Measurements from ENCODE around the gene MCM3AP.
A peak's percentile ranks its signal among the peaks of the same experiment; 100 is the strongest.

MCM3AP gene

DNA sequence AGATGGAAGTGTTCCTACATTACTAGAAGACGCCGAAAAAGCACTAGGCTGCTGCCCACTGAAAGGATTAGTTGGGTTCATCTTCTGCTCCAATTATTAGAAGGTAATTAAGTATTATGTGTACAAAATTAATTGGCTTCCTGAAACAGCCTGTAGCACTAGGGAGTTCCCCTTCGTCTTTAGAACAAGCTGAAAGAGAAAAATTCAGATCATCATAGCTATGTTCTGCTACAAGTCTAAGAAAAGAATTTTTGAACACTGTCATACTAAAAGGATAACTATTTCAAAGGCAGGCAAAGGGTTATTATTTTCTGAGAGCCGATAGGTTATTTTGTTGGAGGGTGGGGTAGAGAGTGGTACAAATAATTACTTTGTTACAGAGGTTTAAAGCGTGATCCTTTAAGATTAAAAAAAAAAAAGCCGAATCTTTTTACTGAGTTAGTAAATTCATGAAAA, at the start of gene MCM3AP:
TSS of gene MCM3AP (minus strand) at position 406 of the 456 bp plus-strand sequence. CDS start at position 81, 325 bp downstream.
- DNase-seq = no peak

GRCh38 chr21:46334351-46335140, 49.1 kb upstream of the MCM3AP start:
- DNase-seq = no peak

DNA sequence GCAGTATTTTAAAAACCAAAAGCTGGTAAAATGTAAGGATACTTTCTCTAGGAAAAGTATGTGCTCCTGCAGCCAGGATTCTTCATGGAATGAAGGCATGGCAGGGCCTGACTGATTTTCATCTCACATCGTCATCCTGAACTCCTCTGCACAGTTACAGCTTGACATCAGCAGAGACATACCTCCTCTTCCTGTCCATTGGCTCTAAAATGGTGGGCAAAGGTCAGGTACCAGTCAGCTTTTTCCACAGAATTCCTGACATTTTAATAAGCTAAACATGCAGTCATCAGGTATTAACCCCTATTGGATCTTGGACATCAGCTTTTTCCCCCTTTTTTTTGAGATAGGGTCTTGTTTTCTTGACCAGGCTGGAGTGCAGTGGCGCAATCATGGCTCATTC, 44.4 kb upstream of the MCM3AP start:
- no peak for DNase-seq

DNA sequence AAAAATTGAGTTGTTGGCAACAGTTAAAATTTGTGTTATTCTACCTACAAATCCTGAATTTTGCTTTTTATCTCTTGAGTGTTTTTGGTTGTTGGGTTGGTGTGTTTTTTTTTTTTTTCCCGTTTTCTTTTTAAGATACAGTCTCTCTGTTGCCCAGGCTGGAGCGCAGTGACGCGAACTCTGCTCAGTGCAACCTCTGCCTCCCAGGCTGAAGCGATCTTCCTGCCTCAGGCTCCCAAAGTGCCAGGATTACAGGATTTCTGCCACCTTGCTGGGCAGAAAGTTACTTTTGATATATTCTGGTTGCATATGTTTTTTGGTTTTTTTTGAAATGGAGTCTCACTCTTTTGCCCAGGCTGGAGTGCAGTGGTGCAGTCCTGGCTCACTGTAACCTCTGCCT, 42.7 kb upstream of the MCM3AP start:
- no peak for DNase-seq

GRCh38 chr21:46327711-46328110, 42.3 kb upstream of the MCM3AP start:
- DNase-seq = no peak

DNA sequence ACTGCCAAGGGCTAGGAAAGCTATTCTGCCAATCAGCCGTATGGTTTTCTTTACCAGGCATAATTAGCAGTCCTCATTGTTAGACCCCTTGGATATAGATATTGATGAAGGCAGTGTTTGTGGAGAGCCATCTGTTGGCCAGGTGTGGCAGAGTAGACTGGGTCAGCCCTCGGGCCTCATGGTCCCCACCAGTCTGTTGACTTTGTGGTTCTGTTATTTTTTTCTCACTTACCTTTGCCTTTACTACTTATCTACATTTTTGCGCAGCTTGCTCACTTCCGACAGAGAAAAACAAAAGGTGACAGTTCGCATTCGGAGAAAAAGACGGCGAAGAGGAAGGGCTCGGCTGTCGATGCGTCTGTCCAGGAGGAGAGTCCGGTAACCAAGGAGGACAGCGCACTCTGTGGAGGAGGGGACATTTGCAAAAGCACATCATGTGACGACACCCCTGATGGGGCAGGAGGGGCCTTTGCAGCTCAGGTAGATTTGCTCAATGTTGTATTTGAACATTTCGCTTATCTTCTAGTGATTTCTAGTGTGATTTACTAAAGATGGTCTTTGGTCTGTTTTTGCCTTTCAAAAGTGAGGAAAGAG, 40.8 kb upstream of the MCM3AP start:
- DNase-seq = no peak

GRCh38 chr21:46325073-46325912, 39.9 kb upstream of the MCM3AP start:
- peak; percentile 64 for DNase-seq

DNA sequence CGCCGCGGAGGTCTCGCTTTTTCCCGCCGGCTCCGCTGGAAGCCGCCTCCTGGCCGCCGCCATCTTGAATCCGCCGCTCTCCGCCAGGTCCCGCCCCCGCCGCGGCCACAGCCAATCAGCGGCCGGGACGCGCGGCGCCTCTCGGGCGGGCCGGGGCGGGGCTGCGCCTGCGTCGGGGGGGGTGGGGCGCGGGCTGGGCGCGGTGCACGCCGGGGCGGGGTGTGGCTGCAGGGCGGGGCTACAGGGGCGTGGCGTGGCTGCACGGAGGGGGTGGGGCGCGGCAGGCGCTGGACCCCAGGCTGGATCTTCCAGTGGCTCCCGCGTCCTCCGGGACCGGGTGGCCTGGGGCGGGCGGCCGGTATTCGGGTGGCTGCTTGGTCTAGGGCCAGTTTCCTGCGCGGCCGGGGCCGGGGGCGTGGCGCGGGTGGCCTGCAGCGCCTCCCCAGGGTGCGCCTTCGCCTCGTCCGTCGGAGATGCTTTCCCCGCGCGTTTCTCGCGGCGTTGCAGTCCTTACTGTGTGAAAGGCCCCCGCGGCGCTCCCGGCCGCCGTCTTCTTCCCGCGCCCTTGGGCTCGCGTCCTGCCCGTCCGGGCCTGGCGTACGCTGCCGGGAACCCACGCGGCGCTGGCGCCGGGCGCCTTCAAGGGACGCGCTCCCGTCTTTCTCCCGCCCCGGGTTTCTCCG, 39.1 kb upstream of the MCM3AP start:
- peak; percentile 92 for DNase-seq

GRCh38 chr21:46323710-46324389, 38.4 kb upstream of the MCM3AP start, which contains the start of the genes C21orf58 and PCNT:
C21orf58 (minus strand) TSS chr21:46323870; CDS start chr21:46322738, 1,132 bp downstream.
PCNT (plus strand) TSS chr21:46324156; CDS start chr21:46324229, 73 bp downstream.
- peak; percentile 99 for DNase-seq

DNA sequence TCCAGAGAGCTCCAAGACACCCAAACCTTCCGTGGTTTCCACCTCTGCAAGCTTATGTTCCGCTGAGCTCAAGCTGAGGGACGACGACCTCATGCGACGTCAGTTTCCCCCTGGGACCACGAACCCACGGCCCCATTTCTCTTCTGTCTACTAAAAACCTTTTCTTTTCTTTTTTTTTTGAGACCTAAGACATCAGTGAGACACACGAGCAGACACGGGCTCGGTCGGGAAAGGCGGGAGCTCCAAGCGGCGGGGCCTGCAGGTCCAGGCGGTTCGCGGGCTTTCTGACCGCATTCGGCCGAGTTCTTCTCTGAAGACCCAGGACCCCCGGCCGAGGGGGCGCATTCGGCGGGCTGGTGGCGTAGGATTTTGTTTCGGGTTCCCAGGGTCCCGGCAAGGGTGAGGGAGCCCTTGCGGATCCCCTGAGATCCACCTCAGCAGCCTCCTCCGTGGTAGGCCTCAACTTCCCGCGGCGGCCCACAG, 37.9 kb upstream of the MCM3AP start:
- DNase-seq = no peak

DNA sequence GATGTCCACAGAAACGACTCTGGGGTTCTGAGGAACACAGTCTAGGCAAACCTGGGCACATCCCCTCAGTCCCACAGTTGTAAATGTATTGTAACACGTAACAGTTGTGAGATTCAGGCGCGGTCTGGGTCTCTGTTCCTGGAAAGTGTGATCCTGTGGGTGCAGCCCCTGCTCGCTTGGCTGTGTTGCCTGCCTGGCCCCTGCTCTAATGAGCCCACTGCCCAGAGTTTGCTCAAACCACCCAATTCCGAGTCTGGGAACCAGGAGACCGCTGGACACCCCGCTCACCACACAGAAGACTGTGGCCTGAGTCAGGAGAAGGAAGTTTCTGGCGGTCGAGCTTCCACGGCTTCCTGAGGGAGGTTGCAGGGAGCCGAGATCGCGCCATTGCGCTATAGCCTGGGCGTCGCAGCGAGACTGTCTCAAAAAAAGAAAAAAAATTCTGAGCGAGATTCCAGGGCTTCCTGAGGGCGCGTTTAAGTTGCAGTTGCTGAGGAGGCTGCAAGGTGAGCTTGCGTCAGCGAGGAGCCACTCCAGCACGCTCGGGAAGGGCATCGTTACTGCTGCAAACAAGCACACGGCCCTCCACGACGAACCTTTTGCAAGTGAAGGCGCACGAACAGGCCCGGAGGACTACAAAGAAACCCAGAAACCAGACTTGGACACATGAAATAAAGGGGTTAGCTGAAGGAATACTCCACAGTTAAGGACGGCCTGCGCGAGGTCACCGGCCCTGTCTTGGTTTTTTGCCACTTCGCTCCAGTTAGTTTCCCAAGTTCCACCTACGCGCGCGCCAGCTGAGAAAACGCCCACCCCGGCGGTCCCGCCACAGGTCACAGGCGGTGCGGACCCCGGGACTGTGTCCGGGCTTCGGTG, 37.2 kb upstream of the MCM3AP start:
- no peak for DNase-seq

- DNase-seq = no peak
Observed at GRCh38 chr21:46320331-46320801, 35.0 kb upstream of the MCM3AP start.

GRCh38 chr21:46319186-46319585, 33.8 kb upstream of the MCM3AP start:
- DNase-seq = no peak

DNA sequence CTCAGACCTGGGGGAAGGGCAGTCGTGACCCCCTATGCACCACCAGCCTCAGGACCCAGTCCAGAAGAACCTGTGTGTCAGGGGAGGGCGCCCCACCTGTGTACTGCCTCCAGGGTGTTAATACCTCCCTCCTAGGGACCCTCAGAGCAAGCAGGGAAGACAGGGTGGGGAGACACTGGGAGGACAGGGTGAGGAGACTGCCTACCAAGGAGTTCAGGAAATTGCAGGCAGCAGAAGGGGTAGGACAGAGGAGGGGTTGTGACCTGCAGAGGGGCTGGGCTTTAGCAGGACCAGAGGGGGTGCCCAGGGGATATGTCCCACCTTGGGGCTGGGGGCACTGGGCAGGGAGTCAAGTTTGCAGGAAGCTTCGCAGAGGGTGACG, 33.0 kb upstream of the MCM3AP start:
- DNase-seq = no peak

DNA sequence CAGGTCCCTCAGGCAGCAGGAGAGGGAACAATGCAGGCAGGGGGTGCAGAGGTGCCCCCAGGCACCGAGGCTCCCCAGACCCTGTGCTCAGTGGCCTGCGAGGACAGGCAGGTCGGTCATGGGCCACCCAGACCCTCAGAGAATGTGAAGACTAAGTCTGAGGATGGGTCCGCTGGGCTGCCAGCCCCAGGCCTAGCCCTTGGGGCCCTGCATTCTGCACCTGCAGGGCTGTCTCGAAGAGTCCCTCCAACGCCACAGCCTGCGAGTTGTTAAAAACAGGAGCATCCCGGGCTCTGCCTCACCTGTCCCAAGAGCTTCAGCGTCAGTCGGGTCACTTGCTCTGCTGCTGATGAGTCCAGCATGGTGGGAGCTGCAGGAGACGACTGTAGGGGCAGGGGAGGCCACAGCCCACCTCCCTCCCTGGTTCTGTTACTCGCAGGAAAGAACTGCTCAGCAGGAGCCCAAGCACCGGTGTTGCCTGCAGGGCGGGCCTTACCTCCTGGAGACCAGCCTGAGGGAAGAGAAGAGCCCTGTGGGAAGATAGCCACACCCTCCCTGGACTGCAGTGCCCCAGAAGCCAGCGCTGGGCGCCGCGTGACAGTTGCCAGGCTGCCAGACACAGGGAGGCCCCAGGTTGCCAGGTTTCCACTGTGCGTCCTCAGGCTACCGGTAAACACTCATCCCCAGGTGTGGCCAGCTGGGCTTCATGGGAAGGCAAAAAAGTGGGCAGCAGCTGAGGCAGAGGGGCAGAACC, 32.5 kb upstream of the MCM3AP start:
- DNase-seq = peak; percentile 97

DNA sequence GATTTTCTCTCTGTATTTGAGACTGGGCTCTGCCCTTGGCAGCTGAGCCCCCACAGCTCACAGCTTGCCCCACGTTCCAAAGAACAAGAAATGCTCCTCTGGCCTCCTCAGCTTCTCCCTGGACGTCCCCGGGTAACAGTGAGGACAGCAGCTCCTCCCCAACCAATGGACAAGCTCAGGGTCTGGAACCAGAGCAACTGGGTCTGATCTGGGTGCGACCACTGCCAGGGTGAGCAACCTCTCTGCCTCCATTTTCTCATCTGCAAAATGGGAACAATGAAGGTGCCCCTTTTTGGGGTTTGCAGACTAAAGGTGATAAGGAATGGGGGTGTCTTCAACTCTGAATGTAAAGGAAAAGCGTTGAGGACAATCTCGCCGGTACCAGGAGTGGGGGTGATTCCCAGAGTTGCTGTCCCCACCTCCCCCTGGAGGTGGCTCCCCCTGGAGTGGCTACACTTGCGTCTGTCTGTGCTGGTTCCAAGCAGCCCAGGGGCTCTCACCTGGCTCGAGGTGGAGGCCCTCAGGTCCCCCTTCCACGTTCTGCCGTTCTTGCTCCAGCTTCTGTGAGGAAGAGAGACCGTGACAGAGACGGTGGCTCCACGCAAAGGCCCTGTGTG, 31.4 kb upstream of the MCM3AP start:
- no peak for DNase-seq

GRCh38 chr21:46314441-46315020, 29.1 kb upstream of the MCM3AP start:
- DNase-seq = no peak

DNA sequence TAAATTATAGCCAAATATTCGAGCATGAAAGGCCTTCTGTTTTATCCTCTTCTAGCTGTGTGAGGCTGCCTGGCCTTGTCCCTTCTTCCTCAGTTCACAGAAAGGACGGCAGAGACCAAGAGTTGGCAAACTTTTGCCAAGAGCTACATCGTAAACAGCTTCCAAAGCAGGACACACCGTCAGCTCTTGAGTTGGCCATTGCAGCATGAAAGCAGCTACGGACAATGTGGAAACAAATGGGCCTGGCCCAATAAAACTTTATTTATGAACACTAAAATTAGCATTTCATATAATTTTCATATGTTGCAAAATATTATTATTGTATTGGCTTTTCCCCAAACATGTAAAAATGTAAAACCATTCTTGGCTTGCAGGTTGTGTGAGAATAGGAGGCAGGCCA, 27.5 kb upstream of the MCM3AP start:
- no peak for DNase-seq

DNA sequence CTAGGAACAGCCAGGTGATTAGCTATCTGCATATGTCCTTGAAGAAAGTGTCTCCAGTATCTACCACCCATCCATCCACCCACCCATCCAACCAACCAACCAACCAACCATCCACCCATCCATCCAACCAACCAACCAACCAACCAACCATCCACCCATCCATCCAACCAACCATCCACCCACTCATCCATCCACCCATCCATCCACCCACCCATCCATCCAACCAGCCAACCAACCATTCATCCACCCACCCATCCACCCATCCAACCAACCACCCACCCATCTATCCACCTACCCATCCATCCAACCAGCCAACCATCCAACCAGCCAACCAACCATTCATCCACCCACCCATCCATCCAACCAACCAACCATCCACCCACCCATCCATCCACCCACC, 26.2 kb upstream of the MCM3AP start:
- DNase-seq = no peak
